BE2C (cell line): Measurements from ENCODE around the gene CATSPERZ.

Experiments used
- DNase-seq: peaks from one replicate; pipeline ENCODE4 v3.0.0-alpha.2; 2020
- H3K27me3 ChIP-seq: fragments of 250-450 bp; sonication (Bioruptor Pico); 2 replicates; pipeline ENCODE4 v1.5.1; 2020; ENCODE audit warnings: mild to moderate bottlenecking
- H3K36me3 ChIP-seq: fragments of 250-450 bp; sonication (Bioruptor Pico); 2 replicates; pipeline ENCODE4 v1.5.1; 2020; ENCODE audit warnings: mild to moderate bottlenecking
- H3K4me1 ChIP-seq: fragments of 250-450 bp; sonication (Bioruptor Pico); 2 replicates; pipeline ENCODE4 v1.5.1; 2020
- H3K4me3 ChIP-seq: 2 replicates; pipeline ENCODE4 v1.5.1; 2011; ENCODE audit warnings: low read depth, low read length
- H3K9me3 ChIP-seq: fragments of 250-450 bp; sonication (Bioruptor Pico); 2 replicates; pipeline ENCODE4 v1.5.1; 2020
- TF ChIP-seq, protein P1 (sequence below): IDR thresholded peaks from 2 replicates; pipeline ENCODE4 v1.5.1; 2012; ENCODE audit warnings: mild to moderate bottlenecking, low read depth, low read length

CATSPERZ gene

DNA sequence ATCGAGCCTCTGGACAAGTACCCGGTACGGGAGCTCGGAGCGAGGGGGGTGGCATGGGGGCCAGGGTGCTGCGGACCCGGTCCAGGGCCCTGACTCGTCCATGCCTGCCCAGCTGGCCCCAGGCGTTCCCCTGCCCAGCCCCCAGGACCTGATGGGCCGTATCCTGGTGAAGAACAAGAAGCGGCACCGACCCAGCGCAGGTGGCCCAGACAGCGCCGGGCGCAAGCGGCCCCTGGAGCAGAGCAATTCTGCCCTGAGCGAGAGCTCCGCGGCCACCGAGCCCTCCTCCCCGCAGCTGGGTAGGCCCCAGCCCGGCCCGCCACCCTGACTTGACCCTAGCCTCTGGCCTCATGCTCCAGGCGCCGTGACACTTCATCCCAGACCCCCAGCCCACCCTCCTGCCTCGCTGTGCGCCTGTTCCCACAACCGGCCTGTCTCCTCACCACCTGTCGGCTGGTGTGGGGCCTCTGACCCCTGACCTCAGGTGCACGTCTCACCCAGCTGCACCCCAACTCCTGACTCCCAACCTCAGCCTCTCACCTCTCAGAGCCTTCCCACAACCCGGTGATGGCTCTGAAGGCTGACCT, 41.1 kb upstream of the CATSPERZ start:
- Histone ChIP-seq H3K27me3 (no peaks in the 10 kb centered on the region), H3K9me3 (no peaks in the 10 kb centered on the region), H3K4me3 (no peak overlapping the region), H3K4me1 (peaks cover 14% of the 10 kb centered on the region), H3K36me3 (peaks cover 3% of the 10 kb centered on the region)
- DNase-seq, result no peak
- TF ChIP-seq, protein P1, sequence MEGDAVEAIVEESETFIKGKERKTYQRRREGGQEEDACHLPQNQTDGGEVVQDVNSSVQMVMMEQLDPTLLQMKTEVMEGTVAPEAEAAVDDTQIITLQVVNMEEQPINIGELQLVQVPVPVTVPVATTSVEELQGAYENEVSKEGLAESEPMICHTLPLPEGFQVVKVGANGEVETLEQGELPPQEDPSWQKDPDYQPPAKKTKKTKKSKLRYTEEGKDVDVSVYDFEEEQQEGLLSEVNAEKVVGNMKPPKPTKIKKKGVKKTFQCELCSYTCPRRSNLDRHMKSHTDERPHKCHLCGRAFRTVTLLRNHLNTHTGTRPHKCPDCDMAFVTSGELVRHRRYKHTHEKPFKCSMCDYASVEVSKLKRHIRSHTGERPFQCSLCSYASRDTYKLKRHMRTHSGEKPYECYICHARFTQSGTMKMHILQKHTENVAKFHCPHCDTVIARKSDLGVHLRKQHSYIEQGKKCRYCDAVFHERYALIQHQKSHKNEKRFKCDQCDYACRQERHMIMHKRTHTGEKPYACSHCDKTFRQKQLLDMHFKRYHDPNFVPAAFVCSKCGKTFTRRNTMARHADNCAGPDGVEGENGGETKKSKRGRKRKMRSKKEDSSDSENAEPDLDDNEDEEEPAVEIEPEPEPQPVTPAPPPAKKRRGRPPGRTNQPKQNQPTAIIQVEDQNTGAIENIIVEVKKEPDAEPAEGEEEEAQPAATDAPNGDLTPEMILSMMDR, result no peak

DNA sequence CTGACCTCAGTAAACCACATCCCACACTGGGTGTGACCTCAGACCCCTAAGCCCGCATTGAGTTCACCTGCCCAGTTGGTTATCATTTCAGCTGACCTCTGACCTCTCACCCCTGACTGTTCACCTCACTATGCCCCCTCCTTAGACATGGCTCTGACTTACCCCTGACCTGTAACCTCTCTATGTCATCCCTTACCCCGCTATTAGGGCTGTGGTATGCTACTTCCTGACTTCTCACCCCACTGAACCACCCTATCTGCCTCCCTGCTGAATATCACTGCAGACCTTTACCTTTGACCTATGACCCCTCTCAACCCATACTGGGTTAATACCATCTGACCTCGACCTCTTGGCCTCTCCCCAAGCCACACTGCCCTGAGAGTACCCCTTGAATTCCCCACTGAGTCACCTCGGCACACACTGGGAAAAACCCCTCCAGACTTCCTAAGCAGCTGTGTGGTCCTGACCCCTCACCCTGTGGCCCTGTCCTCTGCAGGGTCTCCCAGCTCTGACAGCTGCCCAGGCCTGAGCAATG, 40.6 kb upstream of the CATSPERZ start:
- Histone ChIP-seq H3K27me3 (no peaks in the 10 kb centered on the region), H3K9me3 (no peaks in the 10 kb centered on the region), H3K4me1 (peaks cover 16% of the 10 kb centered on the region), H3K36me3 (peaks cover 3% of the 10 kb centered on the region), H3K4me3 (no peak overlapping the region)
- DNase-seq, result no peak
- TF ChIP-seq, protein P1, result no peak

DNA sequence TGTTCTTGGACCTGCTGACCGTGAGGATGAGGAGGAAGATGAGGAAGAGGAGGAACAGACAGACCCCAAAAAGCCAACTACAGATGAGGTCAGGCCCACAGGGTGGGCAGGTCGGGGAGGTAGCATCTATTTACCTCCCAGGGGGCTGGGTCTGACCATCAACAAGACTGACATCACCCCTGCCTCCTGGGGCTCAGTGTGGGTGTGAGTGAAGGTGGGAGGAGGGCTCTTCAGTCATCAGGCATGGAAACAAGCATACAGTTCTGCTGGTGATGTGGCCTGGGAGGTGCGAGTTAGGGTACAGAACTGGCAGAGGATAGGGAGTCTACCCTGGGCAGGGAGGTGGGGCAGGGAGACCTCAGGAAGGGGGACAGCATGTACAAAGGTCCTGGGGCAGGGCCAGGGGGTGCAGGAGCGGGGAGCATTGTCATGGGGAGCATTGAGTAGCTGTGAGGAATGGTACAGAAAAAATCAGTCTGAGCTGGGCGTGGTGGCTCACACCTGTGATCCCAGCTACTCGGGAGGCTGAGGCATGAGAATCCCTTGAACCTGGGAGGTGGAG, 39.9 kb upstream of the CATSPERZ start:
- H3K4me3 ChIP-seq, result no peak overlapping the region
- H3K4me1 ChIP-seq, result peaks cover 16% of the 10 kb centered on the region
- no peak for DNase-seq
- TF ChIP-seq, protein P1, result no peak
- no peaks in the 10 kb centered on the region for H3K9me3 ChIP-seq
- H3K27me3 ChIP-seq, result no peaks in the 10 kb centered on the region
- peaks cover 3% of the 10 kb centered on the region for H3K36me3 ChIP-seq

DNA sequence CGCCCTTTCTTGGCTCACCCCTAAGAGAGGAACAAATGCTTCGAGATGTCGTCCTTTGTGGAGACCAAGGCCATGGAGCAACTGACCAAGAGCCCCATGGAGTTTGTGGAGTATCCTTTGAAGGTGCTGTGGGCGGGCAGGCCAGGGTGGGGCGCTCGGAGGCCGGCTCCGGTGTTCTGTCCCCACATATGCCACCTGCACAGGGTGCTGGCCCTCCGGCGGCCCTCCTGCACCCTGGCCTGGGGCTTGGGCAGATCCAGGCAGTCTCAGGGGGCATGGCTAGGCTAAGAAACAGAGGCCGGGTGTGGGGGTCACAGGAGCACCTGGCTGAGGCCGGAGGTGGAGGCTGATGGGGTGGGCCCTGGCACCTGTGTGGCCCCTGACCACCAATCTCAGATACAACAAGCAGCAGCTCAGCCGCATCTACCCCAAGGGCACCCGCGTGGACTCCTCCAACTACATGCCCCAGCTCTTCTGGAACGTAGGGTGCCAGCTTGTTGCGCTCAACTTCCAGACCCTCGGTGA, 38.5 kb upstream of the CATSPERZ start:
- no peaks in the 10 kb centered on the region for H3K9me3 ChIP-seq
- no peak for DNase-seq
- peaks cover 6% of the 10 kb centered on the region for H3K36me3 ChIP-seq
- H3K27me3 ChIP-seq, result no peaks in the 10 kb centered on the region
- TF ChIP-seq, protein P1, result no peak
- H3K4me1 ChIP-seq, result peaks cover 16% of the 10 kb centered on the region
- H3K4me3 ChIP-seq, result no peak overlapping the region

DNA sequence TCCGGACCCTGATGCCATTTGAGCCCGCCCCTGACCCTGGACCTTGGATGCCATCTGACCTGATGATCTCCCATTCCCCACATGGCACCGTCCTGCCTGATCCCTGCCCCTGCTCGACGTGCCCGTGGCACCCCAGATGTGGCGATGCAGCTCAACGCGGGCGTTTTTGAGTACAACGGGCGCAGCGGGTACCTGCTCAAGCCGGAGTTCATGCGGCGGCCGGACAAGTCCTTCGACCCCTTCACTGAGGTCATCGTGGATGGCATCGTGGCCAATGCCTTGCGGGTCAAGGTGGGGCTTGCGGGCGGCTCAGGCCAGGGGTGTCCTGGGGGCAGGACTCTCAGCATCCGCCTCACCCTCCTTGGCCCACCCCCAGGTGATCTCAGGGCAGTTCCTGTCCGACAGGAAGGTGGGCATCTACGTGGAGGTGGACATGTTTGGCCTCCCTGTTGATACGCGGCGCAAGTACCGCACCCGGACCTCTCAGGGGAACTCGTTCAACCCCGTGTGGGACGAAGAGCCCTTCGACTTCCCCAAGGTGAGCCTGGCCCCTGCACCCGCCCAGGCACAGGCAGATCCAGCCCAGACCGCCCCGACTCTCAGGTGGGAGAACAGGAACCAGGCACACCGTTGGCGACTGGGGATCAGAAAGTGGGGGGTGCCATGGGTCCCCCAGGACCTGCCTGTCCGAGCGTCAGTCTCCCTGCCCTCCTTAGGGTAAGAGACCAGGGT, 37.7 kb upstream of the CATSPERZ start:
- Histone ChIP-seq H3K36me3 (peaks cover 6% of the 10 kb centered on the region), H3K4me3 (no peak overlapping the region), H3K9me3 (no peaks in the 10 kb centered on the region), H3K4me1 (peaks cover 16% of the 10 kb centered on the region), H3K27me3 (no peaks in the 10 kb centered on the region)
- no peak for DNase-seq
- TF ChIP-seq, protein P1, result no peak
